ENCODE data around the gene HDGFL2. TPM values are rescaled to one million over a fixed set of nuclear protein-coding genes. Genes with fewer than 3 reads are reported as not detected.

HDGFL2 gene
- total and polyA plus RNA-seq, 12 donors = 22.0 to 74.7 (median 35.7) TPM

- Histone ChIP-seq H3K4me1 (replicated peaks in 1 of 2) (no peaks in the 10 kb centered on the region), H3K27me3 (no peaks in the 10 kb centered on the region), H3K36me3 (replicated peaks in 1 of 2) (peaks cover 0 to 81% of the 10 kb centered on the region in 2 donors), H3K9me3 (replicated peaks in 1 of 3) (no peaks in the 10 kb centered on the region), H3K4me3 (no peak overlapping the region), H3K27ac (no peak overlapping the region)
- intact Hi-C loops (cut with DNase I) = no loop called here
- no peak for DNase-seq
- WGBS, 4 donors = 91 to 97% (median 94%) methylated on average over 17 to 40 of the region's 41 CpGs
- TF ChIP-seq CTCF (IDR thresholded peaks at IDR 0.05) (no peak), POLR2A (IDR thresholded peaks at IDR 0.05) (no peak)
Measured at GRCh38 chr19:4493104-4493928, 21.2 kb downstream of the HDGFL2 start.

GRCh38 chr19:4493929-4494690, 22.0 kb downstream of the HDGFL2 start:
- intact Hi-C loops (cut with DNase I) = no loop called here
- H3K4me3 ChIP-seq = no peak overlapping the region
- H3K27ac ChIP-seq = no peak overlapping the region
- H3K4me1 ChIP-seq (replicated peaks in 1 of 2) = no peaks in the 10 kb centered on the region
- no peaks in the 10 kb centered on the region for H3K27me3 ChIP-seq
- no peaks in the 10 kb centered on the region for H3K9me3 ChIP-seq (replicated peaks in 1 of 3)
- peaks cover 0 to 82% of the 10 kb centered on the region in 2 donors for H3K36me3 ChIP-seq (replicated peaks in 1 of 2)
- no peak for DNase-seq
- WGBS, 4 donors = 94 to 96% (median 94%) methylated on average over 46 to 61 of the region's 61 CpGs
- TF ChIP-seq POLR2A (IDR thresholded peaks at IDR 0.05) = no peak

- no peak for TF ChIP-seq CTCF (IDR thresholded peaks at IDR 0.05)
- no peak for TF ChIP-seq POLR2A (IDR thresholded peaks at IDR 0.05)
- H3K36me3 ChIP-seq (replicated peaks in 1 of 2) = peaks cover 0 to 82% of the 10 kb centered on the region in 2 donors
- intact Hi-C loops (cut with DNase I) = no loop called here
Measured at GRCh38 chr19:4494691-4495064, 22.6 kb downstream of the HDGFL2 start.

GRCh38 chr19:4495471-4495870, 23.4 kb downstream of the HDGFL2 start:
- no peak for TF ChIP-seq POLR2A (IDR thresholded peaks at IDR 0.05)
- no peak for TF ChIP-seq CTCF (IDR thresholded peaks at IDR 0.05)
- WGBS, 4 donors = 88 to 95% (median 92%) methylated on average over 6 to 12 of the region's 12 CpGs
- H3K27ac ChIP-seq = no peak overlapping the region
- no peaks in the 10 kb centered on the region for H3K9me3 ChIP-seq (replicated peaks in 1 of 3)
- H3K4me3 ChIP-seq = no peak overlapping the region
- H3K4me1 ChIP-seq (replicated peaks in 1 of 2) = no peaks in the 10 kb centered on the region
- H3K27me3 ChIP-seq = no peaks in the 10 kb centered on the region
- intact Hi-C loops (cut with DNase I) = no loop called here
- H3K36me3 ChIP-seq (replicated peaks in 1 of 2) = peaks cover 0 to 82% of the 10 kb centered on the region in 2 donors
- DNase-seq = no peak

More at GRCh38 chr19:4494691-4495064, 22.6 kb downstream of the HDGFL2 start:
- Histone ChIP-seq H3K4me1 (replicated peaks in 1 of 2) (no peaks in the 10 kb centered on the region), H3K27me3 (no peaks in the 10 kb centered on the region), H3K4me3 (no peak overlapping the region), H3K9me3 (replicated peaks in 1 of 3) (no peaks in the 10 kb centered on the region), H3K27ac (no peak overlapping the region)
- 96 to 99% (median 97%) methylated on average over 7 to 8 of the region's 8 CpGs for WGBS, 4 donors
- no peak for DNase-seq

Data from adrenal gland (tissue), 12 donors.